A673 (cell line): ENCODE measurements around the gene A4GALT. TPM values are rescaled to one million over a fixed set of nuclear protein-coding genes. Genes with fewer than 3 reads are reported as not detected.

Source experiments
- BruUV-seq: library from RNA; stranded (reverse); fragments of 400-500 nt; replicated peaks from 2 replicates; lab custom pipeline; 2021; lab: Mats Ljungman, UMichigan
- CTCF ChIA-PET: fragments of 300-600 bp; sonication (Branson Sonifier 250); formaldehyde crosslinking; loops from one replicate; lab custom pipeline; 2022; ENCODE audit warnings: antibody characterized with exemption; lab: Charles Lee
- POLR2A ChIA-PET: fragments of 300-600 bp; sonication (Branson Sonifier 250); formaldehyde crosslinking; loops from one replicate; lab custom pipeline; 2022; ENCODE audit warnings: antibody characterized with exemption; ENCODE audit not compliant: low non-redundant PET; lab: Charles Lee
- DNase-seq: peaks from one replicate; pipeline ENCODE4 v3.0.0-alpha.2; 2015; ENCODE audit warnings: low spot score
- H3K27ac ChIP-seq: fragments of 200-600 bp; sonication (generic); 2 replicates; pipeline ENCODE4 v1.5.1; 2016; ENCODE audit warnings: mixed run types, low read depth, mild to moderate bottlenecking, mixed read lengths, antibody characterized with exemption, low read length; ENCODE audit not compliant: poor library complexity, severe bottlenecking
- H3K27me3 ChIP-seq: fragments of 200-600 bp; sonication (generic); replicated peaks from 2 replicates; pipeline ENCODE4 v1.6.1; 2017; ENCODE audit warnings: mixed run types, low read depth, mild to moderate bottlenecking, mixed read lengths, antibody characterized with exemption, low read length; ENCODE audit not compliant: insufficient read depth, poor library complexity
- H3K36me3 ChIP-seq: fragments of 200-600 bp; sonication (generic); 2 replicates; pipeline ENCODE4 v1.6.1; 2016; ENCODE audit warnings: mixed run types, mild to moderate bottlenecking, mixed read lengths, antibody characterized with exemption, low read length; ENCODE audit not compliant: insufficient read depth, poor library complexity, severe bottlenecking
- H3K4me1 ChIP-seq: fragments of 200-600 bp; sonication (generic); 2 replicates; pipeline ENCODE4 v1.6.1; 2017; ENCODE audit warnings: mixed run types, mild to moderate bottlenecking, mixed read lengths, antibody characterized with exemption, low read length; ENCODE audit not compliant: insufficient read depth, poor library complexity, severe bottlenecking
- H3K4me3 ChIP-seq: fragments of 200-600 bp; sonication (generic); 2 replicates; pipeline ENCODE4 v1.5.1; 2016; ENCODE audit warnings: low read depth, mixed run types, mild to moderate bottlenecking, mixed read lengths, low read length; ENCODE audit not compliant: poor library complexity, severe bottlenecking
- H3K9me3 ChIP-seq: fragments of 200-600 bp; sonication (generic); 2 replicates; pipeline ENCODE4 v1.6.1; 2016; ENCODE audit warnings: mixed run types, low read depth, mild to moderate bottlenecking, mixed read lengths, antibody characterized with exemption, low read length; ENCODE audit not compliant: poor library complexity, severe bottlenecking
- CTCF ChIP-seq: fragments of 300-800, 200-600 bp; sonication (generic); conservative IDR thresholded peaks from 2 replicates; pipeline ENCODE4 v1.5.1; 2017; ENCODE audit warnings: low read depth, mild to moderate bottlenecking, antibody characterized with exemption, low read length, moderate library complexity, mixed read lengths
- EZH2 ChIP-seq: fragments of 200-600 bp; sonication (generic); IDR thresholded peaks from 2 replicates; pipeline ENCODE4 v1.6.1; 2017; ENCODE audit warnings: borderline replicate concordance, low read depth, mild to moderate bottlenecking, mixed read lengths, antibody characterized with exemption, low read length; ENCODE audit not compliant: poor library complexity, severe bottlenecking
- intact Hi-C: fragments of 100-400 bp; cut with micrococcal nuclease; formaldehyde crosslinking; loops from one replicate; pipeline ENCODE4 v1.10.0; 2022; ENCODE audit not compliant: unreplicated experiment
- total RNA-seq: library from RNA; stranded (reverse); gene quantifications from 2 replicates; pipeline ENCODE4 v1.2.3, GENCODE V29; 2021

Gene A4GALT
- total RNA-seq, 1 experiment from 2014 or later, result 21.9 TPM

GRCh38 chr22:42769574-42770447 lies 49.1 kb upstream of the A4GALT start:
- no peak overlapping the region for H3K27ac ChIP-seq
- no peaks in the 10 kb centered on the region for H3K36me3 ChIP-seq
- H3K27me3 ChIP-seq, result no peaks in the 10 kb centered on the region
- intact Hi-C loops, result no loop called here
- no TSS peak for BruUV-seq
- POLR2A ChIA-PET, result interaction anchor here (0.6 kb wide), 1 partner anchor 1552 kb away, joined by 3 read pairs; no protein-coding TSS in a partner anchor
- TF ChIP-seq CTCF (no peak), EZH2 (no peak)
- no peak overlapping the region for H3K4me3 ChIP-seq
- DNase-seq, result no peak
- H3K9me3 ChIP-seq, result no peaks in the 10 kb centered on the region
- CTCF ChIA-PET, result interaction anchor here (0.7 kb wide), 1 partner anchor 1083 kb away, joined by 3 read pairs; no protein-coding TSS in a partner anchor
- H3K4me1 ChIP-seq, result no peaks in the 10 kb centered on the region

- Histone ChIP-seq H3K4me1 (no peaks in the 10 kb centered on the region), H3K36me3 (no peaks in the 10 kb centered on the region), H3K27ac (no peak overlapping the region), H3K4me3 (no peak overlapping the region), H3K9me3 (no peaks in the 10 kb centered on the region), H3K27me3 (no peaks in the 10 kb centered on the region)
- ChIA-PET CTCF (no interaction called here), POLR2A (no interaction called here)
- BruUV-seq, result no TSS peak
- intact Hi-C loops, result no loop called here
- no peak for DNase-seq
- no peak for TF ChIP-seq EZH2
- no peak for TF ChIP-seq CTCF
These were observed 48.5 kb upstream of the A4GALT start for GRCh38 chr22:42769238-42769573.

DNA sequence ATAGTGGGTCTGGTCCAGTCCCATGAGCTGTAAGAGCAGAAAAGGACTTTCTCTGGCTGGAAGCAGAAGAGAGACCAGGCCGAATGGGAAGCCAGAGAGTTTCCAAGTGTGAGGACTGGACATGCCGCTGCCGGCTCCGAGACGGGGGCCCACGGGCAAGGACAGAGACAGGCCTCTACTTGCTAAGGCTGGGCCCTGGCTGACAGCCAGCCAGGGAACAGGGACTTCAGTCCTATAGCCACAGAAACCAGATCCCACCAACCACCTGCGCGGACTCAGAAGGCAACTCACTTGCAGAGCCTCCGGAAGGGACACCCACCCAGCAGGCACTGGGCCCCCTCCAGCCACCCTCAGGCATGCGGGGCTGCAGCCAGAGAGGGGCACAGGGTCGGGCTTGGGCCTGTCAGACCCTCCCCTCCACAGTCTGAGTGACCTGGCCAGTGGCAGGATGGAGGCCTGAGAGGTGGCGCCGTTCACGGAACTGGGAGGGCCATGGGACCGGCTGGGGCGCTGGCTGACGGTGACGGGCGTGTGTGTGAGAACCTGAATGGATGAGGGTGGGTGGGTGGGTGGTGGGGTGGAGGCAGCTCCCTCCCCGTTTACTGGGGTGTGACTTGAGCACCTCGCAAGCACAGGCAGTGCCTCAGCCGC lies 47.8 kb upstream of the A4GALT start:
- no peak for DNase-seq
- no peaks in the 10 kb centered on the region for H3K9me3 ChIP-seq
- H3K4me3 ChIP-seq, result no peak overlapping the region
- intact Hi-C loops, result no loop called here
- H3K27me3 ChIP-seq, result no peaks in the 10 kb centered on the region
- TF ChIP-seq CTCF (no peak), EZH2 (no peak)
- CTCF ChIA-PET, result no interaction called here
- no TSS peak for BruUV-seq
- POLR2A ChIA-PET, result no interaction called here
- no peaks in the 10 kb centered on the region for H3K36me3 ChIP-seq
- no peak overlapping the region for H3K27ac ChIP-seq
- no peaks in the 10 kb centered on the region for H3K4me1 ChIP-seq
